Amniotic epithelial cell (primary cell): Measurements from ENCODE around the gene DGCR2.

Source experiments
- DNase-seq: peaks from one replicate; pipeline ENCODE4 v3.0.0-alpha.2; 2010; ENCODE audit warnings: low read depth

Gene DGCR2

DNA sequence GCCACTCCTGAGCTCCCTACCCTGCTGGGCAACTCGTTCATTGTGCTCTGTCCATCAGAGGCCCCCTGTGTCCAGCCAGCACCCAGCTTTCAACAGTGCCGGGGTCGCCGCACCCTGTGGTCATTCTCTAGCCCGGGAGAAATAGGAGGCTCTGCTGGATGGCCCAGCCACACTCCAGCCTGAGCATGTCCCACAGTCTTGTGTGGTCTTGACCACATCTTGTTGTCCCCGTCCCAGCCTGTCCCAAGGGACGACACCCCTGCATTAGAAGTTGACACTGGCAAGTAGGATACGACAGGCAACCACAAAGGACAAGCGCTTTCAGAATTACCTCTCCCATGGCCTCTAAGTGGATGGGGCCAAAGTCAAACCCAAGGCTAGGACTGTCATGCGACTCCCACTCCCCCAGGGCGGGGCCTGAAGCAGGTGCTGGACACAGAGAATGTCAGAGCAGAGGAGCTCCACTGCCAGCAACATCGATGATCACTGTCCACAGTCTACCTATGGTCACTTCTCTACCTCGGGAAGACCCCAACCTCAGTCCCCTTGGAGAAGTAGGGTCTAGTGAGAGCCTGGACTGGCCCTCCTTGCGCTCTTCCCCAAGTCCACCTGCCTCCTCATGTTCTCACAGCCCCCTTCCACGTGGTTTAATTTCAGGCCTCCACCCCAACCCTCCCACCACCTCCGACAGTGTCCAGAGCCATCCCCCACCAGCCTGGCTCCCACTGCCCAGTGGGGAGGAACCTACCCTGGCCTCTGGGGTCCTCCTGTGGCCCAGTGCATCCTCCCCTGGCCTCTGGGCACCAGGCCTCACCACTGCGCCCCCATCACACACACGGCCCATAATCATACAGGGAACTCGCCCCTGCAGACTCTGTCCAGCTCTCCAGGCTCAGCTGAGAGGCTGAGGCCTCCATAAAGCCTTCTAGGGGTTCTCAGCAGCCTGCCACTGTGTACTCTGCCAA is 4.4 kb upstream of the DGCR2 start:
- DNase-seq, result no peak

DNA sequence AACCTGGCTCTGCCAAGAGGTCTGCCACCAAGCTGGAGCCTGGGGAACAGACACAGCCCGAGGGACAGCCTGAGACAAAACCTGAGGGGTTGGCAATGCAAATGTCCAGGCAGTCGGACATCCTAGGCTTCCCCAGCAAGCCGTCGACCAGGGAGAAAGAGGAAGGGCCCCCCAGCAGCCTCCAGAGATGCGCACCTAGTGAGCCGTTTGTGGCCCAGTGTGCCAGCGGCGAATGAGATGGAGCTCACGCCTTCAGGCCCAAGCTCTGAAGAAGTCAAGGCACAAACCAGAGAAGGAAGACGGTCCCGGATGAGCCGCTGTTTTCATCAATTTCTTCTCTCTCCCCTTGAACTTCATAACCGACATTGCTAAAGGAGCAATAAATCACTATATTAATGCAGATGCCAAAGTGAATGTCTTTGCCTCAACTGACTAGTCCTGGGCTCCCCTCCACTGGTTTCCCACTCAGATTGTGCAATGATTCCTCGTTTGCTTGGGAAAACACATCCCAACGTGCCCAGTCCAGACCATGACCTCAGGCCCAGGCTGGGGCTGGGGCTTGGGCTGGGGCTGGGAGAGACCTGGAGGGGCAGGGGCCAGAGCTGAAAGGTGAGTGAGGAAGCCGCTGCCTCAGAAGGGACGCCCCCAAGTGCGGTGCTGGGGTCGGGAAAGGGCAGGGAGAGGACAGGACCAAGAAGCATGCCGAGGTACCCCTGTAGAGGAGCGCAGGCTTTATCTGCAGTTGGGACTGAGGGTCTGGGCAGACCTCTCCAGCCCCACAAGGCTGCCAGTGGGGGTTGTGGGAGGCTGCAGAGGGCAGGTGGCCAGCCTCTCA is 3.5 kb upstream of the DGCR2 start:
- no peak for DNase-seq

GRCh38 chr22:19125011-19125410 is 2.8 kb upstream of the DGCR2 start:
- DNase-seq, result no peak

- no peak for DNase-seq
Observed at GRCh38 chr22:19124377-19124776, 2.2 kb upstream of the DGCR2 start.

- DNase-seq, result no peak
Observed at GRCh38 chr22:19123936-19124335, 1.7 kb upstream of the DGCR2 start.

- DNase-seq, result no peak
Observed at GRCh38 chr22:19122752-19123492, 710 bp upstream of the DGCR2 start.

DNA sequence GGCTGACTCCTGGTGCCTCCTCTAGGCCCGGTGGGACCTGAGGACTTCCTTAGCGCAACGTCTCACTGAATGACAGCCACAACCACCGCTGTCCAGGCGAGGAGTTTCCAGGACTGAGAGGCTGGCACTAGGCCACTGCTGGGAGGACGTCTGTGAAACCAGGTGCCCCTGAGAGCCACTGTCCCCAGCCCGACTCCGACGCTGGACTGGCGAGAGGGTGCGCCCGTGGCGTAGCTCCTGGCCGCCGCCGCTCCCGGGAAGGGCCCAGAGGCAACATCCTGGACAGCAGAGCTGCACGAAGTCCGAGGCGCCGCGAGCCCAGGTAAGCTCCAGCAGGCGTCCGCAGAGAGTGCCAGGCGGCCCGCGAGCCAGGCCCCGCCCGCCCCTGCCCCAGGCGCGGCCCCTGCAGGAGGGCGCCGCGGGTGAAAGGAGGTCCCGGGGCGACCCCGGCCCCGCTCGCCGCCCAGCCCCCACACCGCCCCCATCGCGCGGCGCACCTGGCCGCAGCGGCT is 525 bp downstream of the DGCR2 start:
- DNase-seq, result peak; percentile 21

DNA sequence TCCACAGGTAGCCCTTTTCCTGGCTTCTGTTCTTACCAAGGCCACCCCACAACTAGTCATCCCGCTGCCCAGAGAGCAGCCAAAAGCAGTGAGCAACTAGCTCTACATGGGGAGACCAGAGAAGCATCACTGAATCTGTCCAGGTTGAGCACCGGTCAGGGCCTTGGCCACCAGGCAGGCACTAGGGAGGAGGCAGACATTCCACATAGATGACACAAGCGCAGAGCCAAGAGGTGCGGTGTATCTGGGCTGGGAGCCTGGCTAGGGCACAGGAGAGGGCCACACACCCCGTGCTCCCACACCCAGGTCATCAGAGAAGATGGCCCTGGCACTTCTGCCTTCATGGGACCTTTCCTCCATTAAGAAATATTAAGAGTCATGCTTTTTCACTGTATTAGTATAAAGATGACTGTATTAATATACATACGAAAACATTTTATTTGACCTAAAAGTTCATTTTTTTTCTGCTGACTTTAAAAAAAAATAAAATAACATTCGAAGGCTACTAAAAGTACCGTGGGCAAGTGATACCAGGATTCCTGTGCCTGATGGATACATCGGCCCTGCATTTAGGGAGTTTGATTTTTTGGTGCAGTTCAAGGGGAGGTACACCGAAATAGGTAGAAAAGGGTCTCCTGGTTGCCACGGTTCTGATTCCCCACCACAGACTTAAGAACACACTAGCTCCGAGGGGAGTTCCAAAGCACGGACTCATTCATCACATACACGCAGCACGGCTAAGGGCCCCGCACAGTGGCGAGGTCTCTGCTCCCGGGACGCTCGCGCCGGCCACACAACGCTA is 1.2 kb downstream of the DGCR2 start:
- DNase-seq, result peak; percentile 39

- DNase-seq, result no peak
Observed at GRCh38 chr22:19119949-19120348, 2.3 kb downstream of the DGCR2 start.

- no peak for DNase-seq
Observed at GRCh38 chr22:19118329-19118880, 3.8 kb downstream of the DGCR2 start.

DNA sequence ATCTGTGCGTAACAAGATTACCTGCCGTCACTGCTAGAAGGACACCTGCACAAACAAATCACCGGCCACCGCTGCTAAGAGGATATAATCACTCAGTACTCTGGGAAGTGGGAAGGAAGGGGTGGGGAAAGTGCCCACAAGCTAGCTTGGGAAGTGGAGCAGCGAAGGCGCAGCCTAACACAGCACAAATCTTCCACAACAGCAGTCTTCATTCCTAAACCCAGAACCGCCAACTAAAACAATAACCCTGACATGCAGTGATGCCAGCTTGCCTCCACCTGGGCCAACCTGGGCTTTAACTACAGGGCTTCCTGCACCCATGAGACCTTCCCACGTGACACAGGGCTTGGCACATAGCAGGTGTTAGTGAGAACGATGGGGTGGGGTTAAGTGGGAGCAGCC is 5.1 kb downstream of the DGCR2 start:
- DNase-seq, result no peak

DNA sequence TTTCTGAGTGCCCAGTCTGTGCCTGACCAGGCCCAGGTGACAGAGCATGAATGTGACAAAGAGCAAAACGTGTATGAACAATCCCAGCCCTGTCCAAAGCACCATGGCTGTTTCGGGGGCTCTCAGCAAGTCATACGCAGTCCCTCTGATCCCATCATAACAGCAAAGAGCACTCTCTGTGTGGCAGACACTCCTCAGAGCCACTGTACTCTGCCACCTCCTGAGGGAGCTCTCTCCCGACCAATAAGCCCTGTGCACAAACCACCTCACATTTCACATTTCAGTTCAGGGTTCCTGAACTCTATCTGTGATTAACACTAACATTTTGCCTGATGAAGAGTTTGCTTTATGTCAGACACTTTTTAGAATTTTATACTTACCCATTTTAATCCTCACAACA is 6.6 kb downstream of the DGCR2 start:
- DNase-seq, result no peak

DNA sequence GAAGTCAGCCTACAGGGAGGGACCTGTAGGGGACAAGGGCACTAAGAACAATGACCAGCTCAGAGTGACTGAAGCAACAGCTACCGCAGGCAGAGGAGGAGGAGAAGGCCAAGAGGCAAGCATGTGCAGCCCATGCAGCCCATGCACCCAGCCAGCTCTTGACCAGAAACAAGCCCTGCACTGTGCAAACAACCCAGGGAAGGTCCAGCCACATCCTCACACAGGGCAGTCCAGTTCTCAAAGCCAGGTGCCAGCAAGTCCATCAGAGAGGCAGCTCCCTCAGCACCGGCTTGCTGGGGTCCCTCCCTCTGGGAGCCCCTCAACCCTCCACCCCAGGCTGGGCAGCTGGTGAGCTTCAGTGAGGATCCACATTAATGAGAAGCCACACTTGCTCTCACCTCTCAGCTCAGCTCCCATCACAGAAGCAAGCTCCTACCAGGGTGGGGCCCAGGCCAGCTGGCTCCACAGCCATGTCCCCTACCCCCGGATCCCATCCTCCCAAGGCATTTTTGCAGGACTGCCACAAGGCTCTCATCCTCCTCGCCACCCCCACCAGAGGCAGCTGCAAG is 7.1 kb downstream of the DGCR2 start:
- no peak for DNase-seq

DNA sequence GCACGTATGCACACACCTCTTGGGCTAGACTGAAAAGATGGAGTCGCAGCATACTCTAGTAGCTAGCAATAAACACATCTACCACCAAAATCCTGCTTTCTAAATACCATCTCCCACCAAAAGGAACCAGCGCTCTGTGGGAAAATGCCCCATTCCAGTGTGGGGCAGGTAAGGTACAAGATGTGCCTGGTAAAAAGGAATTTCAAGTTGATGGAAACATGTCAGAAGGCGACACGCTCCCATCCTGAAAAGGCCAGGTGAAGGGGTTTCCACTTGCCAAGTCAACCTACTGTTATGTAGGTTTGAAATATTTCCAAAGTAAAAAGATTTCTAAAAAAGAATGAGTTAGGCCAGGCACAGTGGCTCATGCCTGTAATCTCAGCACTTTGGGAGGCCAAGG is 8.8 kb downstream of the DGCR2 start:
- DNase-seq, result no peak

DNA sequence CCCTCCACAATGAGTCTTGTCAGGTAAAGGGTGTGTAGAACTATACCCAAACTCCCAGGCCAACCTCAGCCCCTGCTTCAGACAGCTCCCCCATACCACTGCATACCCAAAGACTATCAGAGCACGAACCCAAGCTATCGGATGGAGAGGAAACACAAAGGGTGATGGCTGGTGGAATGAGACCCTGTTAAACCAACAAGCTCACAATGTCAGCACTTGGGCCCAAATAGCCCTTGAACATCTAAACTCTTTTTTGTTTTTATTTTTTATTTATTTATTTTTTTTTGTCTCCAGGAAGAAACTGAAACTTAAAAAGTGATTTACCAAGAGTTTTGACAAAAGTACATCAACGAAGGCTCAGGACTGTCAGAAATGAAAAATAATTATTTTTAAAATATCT is 10.6 kb downstream of the DGCR2 start:
- DNase-seq, result no peak

DNA sequence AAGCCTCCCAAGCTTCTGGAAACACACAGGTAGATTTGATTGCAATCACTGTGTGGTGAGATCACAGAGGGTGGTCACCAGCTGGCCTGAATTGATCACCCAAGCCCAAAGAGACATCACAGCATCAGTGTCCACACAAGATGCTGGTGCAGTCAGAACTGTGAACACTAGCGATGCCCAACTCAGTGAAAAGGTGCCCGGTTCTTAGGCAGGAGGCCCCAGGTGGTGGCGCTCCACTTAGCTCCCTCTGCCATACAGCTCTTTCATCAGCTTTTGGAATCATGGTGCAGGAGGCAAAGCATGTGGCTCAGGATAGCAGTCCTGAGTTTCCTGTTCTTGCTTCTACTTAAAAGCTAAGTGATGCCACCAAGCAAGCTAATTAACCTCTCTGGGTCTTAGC is 11.1 kb downstream of the DGCR2 start:
- no peak for DNase-seq

- no peak for DNase-seq
Observed at GRCh38 chr22:19110646-19111045, 11.6 kb downstream of the DGCR2 start.

DNA sequence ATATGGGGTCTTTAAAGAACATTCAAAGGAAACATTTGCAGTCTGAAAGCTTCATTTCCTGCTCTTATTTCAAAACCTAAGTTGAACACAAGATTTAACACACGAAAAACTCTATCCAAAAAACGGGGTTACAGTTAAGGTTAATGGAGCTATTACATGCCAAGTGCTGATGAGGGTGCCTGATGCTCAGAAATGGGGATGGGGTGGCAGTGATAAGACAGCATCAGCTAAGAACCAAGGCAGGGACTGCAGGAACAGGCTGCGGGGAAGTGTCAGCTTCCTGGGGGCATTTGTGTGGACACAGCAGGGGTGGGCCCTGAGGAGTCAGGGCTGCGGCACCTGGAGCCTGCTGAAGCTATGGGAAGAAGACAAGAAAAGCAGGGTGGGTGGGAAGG is 12.2 kb downstream of the DGCR2 start:
- DNase-seq, result no peak

DNA sequence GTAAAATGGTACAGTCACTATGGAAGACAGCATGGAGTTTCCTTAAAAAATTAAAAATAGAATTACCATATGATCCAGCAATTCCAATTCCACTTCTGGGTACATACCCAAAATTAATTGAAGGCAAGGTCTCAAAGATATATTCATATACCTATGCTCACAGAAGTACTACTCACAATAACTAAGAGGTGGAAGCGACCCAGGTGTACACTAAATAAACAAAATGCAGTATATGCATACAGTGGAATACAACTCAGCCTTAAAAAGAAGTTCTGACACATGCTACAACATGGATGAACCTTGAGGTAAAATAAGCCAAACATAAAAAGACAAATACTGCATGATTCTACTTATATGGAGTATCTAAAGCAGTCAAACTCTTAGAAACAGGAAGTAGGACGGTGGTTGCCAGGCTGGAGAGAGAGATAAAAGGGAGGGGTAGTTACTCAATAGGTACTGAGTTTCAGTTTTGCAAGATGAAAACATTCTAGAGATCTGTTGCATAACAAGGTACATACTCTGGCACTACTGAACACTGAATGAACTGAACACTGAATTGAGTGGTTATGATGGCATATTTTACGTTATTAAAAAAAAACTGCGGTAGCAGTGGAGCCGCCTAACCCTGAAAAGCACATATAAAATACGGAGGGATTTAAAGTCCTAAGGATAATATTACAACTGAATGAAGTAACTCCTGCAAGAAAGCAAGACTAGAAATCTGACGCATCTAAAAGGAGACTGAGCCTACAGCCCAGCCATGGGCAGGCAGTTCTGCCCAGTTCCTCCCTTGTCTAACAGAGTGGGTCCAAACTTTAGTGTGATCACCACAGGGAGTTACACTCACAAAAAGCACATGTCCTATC is 12.8 kb downstream of the DGCR2 start:
- DNase-seq, result peak; percentile 95

GRCh38 chr22:19108807-19109197 is 13.4 kb downstream of the DGCR2 start:
- DNase-seq, result peak; percentile 39
